GM21526 (cell line): ENCODE results near the gene NTNG2.

ENCODE experiments used
- ATAC-seq: cut with Tn5 transposase; IDR thresholded peaks from one replicate; pipeline ENCODE4 v1.9.1; 2021; ENCODE audit warnings: moderate library complexity; ENCODE audit not compliant: unreplicated experiment, low FRiP score

NTNG2 gene

DNA sequence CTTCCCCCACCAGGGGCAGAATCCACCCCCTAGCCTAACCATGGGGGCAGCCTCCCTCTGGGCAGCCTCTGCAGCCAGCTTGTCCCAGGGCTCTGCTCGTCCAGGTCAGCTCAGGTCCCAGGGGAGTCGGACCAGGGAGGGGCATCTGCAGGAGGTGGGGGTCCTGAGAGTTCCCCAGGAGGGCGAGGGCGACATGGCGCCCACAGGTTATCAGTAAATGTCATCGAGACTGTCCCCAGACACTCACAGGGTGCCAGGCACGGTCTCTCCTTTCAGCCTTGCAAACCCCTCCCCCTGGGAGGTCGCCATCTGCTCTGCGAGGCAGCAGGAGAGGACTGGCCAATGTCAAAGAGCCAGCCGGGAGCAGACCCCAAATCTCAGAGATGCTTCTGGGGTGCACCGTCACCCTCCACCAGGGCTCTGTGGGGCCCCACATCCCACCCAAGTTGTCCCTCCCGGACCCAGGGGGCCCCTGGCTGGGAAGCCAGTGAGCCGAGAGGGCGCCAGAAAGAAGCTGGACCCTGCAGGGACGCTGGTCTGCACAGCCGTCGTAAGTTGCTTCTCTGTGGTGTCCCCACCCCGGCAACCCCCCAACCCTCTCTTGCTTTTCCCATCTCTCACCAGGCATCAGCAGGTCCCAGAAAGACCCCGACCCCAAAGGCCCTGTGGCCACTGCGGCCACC is 69.3 kb downstream of the NTNG2 start:
- no peak for ATAC-seq

DNA sequence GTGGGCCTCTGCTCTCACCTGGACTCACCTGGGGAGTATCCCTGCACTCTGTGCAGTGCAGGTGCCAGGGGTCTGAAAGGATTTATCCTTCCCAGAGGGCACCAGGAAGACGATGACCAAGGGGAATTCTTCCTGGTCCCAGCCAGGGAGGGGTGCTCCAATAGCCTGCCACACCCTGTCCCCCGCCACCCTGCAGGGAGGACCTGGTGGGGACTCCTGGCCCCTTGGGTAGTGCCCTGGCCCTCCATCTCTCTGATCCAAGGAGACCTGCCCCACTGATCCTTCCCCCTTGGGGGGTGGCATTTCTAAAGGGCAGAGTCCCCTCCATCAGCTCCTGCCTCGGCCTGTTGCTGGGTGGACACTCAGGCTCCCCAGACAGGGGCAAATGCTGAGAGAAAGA is 70.7 kb downstream of the NTNG2 start:
- no peak for ATAC-seq

DNA sequence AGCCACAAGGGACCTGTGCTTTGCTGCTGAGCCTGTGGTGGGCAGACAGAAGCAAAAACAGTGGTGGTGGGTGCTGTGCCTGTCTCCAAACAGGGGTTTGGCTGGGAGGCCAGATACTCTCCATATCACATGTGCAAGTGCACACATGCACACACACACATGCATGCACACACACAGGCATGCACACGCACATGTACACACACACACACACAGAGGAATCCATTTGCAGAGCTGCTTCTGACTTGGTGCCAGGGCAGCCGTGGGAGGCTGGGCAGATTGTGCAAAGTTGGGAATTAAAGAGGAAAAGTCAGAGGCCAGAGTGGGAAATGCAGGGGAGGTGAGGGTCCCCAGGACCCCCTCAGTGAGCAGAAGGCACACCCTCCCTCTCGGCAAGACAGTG is 71.3 kb downstream of the NTNG2 start:
- no peak for ATAC-seq

DNA sequence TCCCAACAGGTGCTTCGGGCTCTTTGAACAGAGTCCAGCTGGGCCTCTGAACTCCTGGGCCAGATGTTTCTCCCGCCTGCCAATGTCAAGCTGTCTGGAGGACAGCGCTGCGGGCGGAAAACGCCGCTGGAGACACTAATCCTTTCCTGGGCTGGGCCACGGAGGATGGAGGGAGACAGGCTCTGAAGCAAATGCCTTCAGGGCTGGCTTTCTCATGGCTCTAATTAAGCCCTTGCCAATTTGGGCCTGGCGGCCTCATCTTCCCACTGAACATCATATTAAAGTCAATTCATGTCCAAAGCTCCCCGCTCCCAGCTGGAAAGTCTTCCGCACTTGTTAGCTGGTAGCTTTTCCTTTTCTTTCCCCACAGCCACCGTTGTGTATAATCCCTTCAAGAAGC is 72.7 kb downstream of the NTNG2 start:
- ATAC-seq, result no peak

DNA sequence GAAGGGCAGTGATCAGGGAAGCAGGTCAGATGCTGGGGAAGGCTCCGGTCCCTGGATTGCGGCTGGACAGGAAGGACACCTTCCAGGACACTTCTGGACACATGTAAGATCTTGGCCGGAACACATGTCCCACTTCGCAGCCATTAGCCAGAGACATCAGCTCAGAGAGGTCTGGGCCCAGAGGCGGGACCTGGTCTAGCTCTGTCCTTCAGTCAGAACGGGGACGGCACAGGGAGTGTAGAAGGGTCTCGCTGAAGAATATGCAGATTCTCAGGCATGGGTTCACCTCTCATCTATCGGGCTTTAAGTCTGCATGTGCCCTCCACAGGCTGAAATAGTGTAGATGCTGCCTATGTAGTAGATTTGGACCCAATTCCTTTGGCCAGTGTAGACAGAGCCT is 73.3 kb downstream of the NTNG2 start:
- ATAC-seq, result no peak

DNA sequence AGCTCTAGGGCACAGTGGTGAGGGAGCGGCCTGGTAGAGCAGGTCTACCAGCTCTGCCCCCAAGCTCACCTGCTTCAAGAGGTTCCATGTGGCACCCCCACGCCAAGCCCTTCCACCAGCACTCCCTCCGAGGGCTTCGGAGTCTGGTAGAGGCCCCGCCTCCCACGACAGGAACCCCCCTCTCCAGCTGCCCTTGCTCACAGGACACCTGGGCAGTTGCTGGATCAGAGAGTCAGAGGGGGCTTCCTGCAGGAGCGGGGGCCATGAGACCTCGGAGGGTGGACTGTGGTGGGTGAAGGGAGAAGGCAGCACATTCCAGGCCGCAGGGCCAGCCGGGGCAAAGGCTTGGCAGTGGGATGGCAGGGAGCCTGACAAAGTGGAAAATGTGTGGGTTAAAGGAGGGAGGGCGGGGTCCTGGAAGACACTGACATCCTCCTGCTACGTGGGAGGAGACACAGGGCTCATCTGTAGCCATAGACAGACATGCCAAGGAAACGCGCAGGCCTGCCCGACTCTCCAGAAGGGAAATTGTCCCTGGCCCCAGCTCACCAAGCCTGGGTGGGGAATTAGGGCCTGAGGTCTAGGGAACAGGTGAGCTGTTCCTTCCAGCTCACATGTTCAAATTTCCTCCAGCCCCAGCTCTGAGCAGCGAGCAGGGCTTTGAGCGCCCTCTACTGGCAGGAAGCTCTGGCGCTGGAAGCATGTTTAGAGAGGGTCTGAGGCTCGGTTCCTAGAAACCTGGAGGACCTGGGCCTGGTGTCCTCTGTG is 74.2 kb downstream of the NTNG2 start:
- no peak for ATAC-seq

DNA sequence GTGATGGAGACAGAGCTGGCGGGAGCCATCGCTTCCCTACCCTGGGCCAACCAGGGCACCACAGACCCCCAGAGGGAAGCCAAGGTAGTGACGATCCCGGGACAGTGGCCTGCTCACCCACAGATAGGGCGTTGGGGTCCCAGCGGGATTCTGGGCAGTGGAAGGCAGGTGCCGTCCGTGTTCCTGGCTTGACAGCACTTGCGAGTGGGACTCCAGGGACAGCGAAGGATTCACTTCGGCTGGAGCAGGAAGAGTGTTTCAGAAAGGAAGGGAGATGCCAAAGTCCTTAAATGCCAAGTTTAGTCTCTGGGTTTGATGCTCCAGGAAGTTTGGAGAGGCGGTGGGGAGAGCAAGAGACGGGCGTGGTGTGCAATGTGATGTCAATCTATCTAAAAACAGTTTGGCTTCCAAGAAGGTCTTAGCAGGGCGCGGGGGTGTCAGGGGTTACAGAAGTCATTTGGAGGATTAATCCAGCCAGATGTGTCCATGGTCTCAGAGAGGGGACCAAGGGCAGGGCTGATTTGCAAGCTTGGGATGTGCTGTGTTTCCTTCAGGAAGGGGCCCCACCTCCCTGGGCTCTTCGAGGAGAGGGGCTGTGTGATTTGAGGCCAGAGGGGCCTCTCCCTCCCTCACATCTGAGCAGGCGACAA is 74.9 kb downstream of the NTNG2 start:
- no peak for ATAC-seq

DNA sequence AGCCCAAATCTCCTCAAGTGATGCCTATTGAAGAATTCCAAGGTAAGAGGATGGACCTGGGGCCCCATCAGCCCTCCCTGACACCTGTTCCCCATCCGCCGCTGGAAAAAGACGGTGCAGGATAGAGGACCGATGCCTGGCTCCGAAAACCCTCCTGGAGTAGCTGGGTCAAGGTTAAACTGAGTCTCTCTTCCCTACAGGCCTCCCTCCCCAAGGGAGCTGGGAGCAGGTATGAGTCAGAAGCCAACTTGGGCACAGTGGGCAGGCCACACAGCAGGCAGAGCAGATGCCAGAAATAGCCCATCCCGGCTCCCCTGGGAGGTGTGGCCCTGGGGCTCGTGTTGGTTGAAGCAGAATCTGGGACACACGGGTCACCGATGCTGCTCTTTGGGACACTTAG is 75.6 kb downstream of the NTNG2 start:
- no peak for ATAC-seq

DNA sequence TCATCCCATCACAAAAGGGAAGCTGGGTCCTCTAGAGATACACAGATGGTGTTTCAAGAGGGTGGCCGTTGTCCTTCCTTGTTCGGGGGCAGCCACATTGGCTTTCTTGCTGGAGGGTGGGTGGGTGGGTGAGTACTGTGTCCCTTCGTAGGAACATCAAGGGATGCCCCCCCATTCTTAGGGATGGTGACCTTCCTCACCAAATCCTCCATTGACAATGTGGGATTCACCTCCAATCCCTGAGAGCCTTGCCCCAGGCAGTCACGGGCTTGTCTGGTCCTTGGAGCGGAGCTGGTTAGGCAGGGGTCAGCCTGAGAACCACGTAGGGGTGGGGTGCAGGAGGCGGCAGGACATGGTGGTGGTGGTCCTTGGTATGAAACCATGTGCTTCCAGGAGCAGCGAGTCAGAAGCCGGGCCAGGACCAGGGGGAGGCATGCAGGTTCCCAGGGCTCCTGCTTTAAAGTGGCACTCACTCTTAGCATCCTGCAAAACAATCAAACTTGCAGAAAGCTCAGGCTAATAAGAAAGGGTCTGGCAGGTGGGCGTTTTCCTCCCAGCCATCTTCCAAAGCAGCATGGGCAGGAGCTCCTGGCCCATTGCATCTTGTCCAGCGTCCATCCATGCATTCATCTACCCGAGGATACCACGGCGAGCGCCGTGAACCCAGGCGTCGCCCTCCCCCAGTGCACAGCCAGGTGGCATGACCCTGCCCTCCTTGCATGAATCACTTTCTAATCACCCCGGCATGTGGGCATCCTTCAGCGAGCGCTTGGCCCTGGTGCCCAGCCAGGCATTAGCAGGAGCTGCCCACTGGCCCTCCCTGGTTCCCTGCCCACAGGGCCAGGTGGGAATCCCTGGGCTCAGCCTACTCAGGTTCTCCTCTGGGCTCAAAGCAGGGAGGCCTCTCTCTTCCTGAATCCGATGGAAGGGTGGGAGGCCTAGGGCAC is 76.4 kb downstream of the NTNG2 start:
- ATAC-seq, result no peak

DNA sequence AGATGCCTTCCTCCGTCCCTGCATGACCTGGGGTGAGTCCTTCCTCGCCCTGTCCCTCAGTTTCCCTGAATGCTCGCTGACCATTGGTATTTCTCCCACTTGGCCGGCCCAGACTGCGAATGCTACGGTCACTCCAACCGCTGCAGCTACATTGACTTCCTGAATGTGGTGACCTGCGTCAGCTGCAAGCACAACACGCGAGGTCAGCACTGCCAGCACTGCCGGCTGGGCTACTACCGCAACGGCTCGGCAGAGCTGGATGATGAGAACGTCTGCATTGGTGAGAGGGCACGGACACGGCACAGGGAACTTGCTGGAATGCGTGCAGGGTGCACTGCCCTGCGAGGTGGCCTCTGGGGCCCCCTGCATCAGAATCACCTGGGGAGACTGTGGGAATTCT is 77.1 kb downstream of the NTNG2 start:
- ATAC-seq, result no peak

DNA sequence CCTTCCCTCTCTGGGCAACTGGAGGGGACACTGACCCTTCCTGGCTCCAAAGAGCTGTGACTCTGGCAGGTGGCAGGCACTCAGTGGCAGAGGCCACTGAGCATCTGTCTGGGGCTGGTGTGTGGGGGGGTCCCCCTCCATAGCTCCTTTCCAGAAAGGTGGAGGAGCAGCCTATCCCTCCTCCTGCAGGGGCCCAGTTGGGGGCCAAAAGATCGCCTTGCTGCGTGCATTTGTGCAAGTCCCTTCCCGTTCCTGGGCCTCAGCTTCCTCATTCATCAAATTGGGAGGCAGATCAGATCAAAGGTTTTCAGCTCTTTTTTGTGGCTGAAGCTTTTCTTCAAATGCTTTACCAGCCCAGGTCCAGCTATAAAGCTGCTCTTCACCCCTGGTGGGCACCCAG is 77.7 kb downstream of the NTNG2 start:
- no peak for ATAC-seq

DNA sequence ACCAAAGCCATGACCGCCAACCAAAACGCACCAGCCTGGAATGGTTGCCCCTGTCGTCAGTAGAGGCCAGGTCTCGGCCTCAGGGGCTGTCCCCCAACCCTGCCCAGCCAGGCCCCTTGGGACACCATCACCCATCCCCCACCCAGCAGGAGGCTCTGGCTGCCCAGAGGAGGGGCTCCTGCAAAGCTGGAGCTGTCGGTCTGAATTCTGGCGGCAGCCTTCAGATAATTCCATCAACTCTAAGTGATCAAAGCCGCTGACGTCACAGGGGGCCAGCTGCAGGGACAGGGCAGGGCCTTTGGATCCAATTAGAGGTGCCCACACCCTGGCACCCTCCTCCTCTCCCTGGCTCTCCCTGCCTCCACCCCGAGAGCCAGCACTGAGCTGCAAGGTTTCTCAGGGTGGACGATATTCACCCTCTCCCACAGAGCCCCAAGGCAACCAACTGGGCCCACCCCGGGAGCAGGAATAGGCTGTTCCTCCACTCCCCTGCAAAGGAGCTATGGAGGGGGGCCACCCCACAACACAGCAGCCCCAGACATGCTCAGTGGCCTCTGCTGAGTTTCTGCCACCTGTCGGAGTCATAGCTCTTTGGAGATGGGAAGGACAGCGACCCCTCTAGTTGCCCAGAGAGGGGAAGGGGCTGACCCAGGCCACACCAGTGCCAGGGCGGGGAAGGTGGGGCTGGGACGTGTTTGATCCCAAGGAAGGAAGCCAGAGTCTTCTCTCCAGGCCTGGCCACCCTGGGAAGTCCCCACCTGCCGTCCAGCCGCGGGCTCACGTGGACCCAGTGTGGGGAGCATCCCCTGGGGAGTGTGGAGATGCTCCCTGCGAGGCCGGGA is 78.4 kb downstream of the NTNG2 start:
- ATAC-seq, result no peak

DNA sequence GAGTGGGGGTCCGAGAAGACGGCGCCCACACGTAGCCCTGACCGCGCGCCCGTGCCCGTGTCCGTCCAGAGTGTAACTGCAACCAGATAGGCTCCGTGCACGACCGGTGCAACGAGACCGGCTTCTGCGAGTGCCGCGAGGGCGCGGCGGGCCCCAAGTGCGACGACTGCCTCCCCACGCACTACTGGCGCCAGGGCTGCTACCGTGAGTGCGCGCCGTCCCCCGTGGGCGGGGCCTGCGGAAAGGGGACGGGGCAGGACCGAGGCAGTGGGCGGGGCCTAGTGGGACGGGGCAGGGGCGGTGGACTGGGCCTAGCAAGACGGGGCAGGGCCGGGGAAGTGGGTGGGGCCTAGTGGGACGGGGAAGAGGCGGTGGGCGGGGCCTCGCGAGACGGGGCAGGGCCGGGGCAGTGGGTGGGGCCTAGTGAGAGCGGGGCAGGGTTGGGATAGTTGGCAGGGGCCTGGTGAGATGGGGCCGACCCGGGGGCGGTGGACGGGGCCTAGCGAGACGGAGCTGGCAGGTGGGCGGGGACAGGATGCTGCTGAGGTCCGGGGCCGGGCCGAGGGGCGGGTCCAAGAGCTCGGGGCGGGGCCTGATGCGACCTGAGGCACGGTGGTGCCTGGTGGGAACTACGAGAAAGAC is 79.1 kb downstream of the NTNG2 start:
- ATAC-seq, result peak; percentile 71

DNA sequence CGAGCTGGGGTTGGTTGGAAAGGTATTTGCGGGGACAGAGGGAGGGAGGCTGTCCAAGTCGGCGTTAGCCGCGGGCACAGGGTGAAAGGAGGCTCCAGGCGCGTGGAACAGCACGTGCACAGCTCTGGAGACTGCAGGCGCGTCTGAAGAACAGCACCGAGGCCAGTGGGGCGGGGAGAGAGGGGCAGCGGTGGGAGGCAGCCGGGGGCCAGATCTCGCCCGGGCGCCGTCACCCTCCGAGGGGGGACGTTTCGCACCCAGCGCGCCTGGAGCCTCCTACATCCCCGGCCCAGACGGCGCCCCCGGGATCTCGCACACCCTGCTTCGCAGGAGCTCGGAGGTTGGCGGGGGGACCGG is 79.6 kb downstream of the NTNG2 start:
- no peak for ATAC-seq

DNA sequence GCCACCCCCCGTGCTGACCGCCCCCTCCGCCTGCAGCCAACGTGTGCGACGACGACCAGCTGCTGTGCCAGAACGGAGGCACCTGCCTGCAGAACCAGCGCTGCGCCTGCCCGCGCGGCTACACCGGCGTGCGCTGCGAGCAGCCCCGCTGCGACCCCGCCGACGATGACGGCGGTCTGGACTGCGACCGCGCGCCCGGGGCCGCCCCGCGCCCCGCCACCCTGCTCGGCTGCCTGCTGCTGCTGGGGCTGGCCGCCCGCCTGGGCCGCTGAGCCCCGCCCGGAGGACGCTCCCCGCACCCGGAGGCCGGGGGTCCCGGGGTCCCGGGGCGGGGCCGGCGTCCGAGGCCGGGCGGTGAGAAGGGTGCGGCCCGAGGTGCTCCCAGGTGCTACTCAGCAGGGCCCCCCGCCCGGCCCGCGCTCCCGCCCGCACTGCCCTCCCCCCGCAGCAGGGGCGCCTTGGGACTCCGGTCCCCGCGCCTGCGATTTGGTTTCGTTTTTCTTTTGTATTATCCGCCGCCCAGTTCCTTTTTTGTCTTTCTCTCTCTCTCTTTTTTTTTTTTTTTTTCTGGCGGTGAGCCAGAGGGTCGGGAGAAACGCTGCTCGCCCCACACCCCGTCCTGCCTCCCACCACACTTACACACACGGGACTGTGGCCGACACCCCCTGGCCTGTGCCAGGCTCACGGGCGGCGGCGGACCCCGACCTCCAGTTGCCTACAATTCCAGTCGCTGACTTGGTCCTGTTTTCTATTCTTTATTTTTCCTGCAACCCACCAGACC is 80.2 kb downstream of the NTNG2 start:
- no peak for ATAC-seq

DNA sequence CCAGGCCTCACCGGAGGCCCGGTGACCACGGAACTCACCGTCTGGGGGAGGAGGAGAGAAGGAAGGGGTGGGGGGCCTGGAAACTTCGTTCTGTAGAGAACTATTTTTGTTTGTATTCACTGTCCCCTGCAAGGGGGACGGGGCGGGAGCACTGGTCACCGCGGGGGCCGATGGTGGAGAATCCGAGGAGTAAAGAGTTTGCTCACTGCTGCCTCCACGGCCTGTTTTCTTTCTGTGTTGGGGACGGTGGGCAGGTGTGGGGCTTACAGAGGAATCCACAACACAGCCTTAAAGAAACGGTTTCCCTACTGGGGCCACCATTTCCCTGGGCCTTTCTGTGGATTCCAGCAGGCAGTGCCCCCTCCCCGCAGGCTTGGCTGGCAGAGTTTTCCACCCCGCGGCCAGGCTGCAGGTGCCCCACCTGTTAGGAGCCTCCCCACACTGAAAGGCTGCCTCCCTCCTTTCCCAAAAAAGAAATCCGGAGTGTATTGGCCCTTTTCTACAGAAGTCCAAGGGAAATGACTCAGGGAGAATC is 80.8 kb downstream of the NTNG2 start:
- ATAC-seq, result no peak

DNA sequence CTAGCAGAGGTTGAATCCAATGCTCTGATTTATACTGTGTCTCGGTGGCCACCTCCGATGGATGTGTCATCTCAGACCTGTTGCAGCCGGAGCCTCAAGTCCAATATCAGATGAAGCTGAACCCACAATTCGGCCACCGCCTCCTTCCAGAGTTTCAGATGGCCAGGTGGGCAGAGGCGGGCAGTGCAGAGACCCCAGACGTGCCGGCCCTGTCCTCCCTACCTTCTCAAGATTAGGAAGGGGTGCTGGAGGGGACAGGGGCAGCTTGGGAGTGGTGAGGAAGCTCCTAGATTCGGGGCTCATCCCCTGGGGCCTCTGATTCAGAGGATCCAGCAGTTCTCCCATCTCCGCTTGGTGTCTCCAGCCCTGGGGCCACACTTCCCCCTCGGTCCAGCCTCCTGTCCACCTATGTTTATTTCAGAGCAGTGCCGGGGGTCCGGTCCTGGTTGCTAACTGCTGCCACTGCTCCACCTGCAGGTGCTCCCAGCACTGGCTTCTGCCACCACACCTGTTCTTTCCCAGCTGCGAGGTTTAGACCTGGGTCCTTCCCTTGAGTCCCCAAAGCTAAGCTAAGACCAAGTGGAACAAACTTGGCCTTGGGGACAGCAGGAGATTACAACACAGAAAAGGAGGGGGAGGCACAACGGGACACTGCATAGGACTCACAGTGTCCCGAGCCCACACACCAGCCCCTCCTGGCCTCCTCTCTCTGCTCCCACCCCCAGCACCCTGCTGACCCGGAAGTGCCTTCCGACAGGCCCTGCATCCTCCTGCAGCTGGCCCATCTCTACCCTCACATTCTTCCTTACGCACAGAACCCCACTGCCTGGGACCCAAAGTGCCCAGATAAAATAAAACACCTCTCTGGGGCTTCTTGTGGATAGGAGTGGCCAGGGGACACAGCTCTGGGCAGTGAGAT is 81.6 kb downstream of the NTNG2 start:
- no peak for ATAC-seq
